ENCODE results near the gene ZNF346. TPM values are rescaled to one million over a fixed set of nuclear protein-coding genes. Genes with fewer than 3 reads are reported as not detected.
A peak's percentile ranks its signal among the peaks of the same experiment; 100 is the strongest.

ZNF346 gene
- total and polyA plus RNA-seq, 2 experiments from 2014 or later: 13.8 to 21.4 TPM

GRCh38 chr5:177116631-177117373 is 94.3 kb downstream of the ZNF346 start:
- Histone ChIP-seq H3K27ac (no peak overlapping the region), H3K79me2 (no peaks in the 10 kb centered on the region), H3K9me3 (ENCODE audit: low read depth) (no peaks in the 10 kb centered on the region), H3K27me3 (no peaks in the 10 kb centered on the region), H3K36me3 (replicated peaks; ENCODE audit: insufficient read depth, low read depth) (no peaks in the 10 kb centered on the region), H3K4me2 (peak overlapping the region; percentile 42), H2AFZ (peak overlapping the region; percentile 52), H3K4me3 (no peak overlapping the region), H4K20me1 (ENCODE audit: insufficient read depth, poor library complexity, severe bottlenecking) (no peaks in the 10 kb centered on the region), H3K4me1 (ENCODE audit: insufficient read depth) (no peaks in the 10 kb centered on the region), H3K9me2 (replicated peaks; ENCODE audit: insufficient read depth) (no peaks in the 10 kb centered on the region)
- 66% methylated on average over 46 of the region's 49 CpGs for WGBS (ENCODE audit: low lambda C conversion rate, missing lambda C conversion rate)
- DNase-seq (ENCODE audit: low spot score): peak; percentile 54
- TF ChIP-seq, protein P1, sequence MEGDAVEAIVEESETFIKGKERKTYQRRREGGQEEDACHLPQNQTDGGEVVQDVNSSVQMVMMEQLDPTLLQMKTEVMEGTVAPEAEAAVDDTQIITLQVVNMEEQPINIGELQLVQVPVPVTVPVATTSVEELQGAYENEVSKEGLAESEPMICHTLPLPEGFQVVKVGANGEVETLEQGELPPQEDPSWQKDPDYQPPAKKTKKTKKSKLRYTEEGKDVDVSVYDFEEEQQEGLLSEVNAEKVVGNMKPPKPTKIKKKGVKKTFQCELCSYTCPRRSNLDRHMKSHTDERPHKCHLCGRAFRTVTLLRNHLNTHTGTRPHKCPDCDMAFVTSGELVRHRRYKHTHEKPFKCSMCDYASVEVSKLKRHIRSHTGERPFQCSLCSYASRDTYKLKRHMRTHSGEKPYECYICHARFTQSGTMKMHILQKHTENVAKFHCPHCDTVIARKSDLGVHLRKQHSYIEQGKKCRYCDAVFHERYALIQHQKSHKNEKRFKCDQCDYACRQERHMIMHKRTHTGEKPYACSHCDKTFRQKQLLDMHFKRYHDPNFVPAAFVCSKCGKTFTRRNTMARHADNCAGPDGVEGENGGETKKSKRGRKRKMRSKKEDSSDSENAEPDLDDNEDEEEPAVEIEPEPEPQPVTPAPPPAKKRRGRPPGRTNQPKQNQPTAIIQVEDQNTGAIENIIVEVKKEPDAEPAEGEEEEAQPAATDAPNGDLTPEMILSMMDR (IDR thresholded peaks at IDR 0.05; ENCODE audit: poor library complexity): no peak
- TF ChIP-seq EZH2 (IDR thresholded peaks at IDR 0.05; ENCODE audit: borderline replicate concordance): no peak
- no peak for TF ChIP-seq EZH2phosphoT487 (IDR thresholded peaks at IDR 0.05; ENCODE audit: low read depth, severe bottlenecking, unreplicated experiment)

DNA sequence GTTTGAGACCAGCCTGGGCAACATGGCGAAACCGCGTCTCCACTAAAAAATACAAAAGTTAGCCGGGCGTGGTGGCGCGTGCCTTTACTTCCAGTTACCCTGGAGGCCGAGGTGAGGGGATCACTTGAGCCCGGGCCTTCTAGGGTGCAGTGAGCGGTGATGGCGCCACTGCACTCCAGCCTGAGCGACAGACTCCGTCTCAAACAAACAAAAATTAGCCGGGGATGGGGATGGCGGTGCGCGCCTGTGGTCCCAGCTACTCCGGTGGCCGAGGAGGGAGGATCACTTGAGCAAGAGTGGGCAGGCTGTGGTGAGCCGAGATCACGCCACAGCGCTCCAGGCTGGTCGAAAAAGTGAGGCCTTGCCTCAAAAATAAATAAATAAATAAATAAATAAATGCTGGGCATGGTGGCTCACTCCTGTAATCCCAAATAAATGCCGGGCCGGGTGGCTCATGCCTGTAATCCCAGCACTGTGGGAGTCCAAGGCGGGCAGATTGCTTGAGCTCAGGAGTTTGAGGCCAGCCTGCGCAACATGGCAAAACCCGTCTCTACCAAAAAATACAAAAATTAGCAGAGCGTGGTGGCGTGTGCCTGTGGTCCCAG is 95.0 kb downstream of the ZNF346 start:
- Histone ChIP-seq H3K4me2 (no peak overlapping the region), H2AFZ (no peak overlapping the region), H3K9me2 (replicated peaks; ENCODE audit: insufficient read depth) (no peaks in the 10 kb centered on the region), H3K36me3 (replicated peaks; ENCODE audit: insufficient read depth, low read depth) (no peaks in the 10 kb centered on the region), H3K4me1 (ENCODE audit: insufficient read depth) (no peaks in the 10 kb centered on the region), H4K20me1 (ENCODE audit: insufficient read depth, poor library complexity, severe bottlenecking) (no peaks in the 10 kb centered on the region), H3K79me2 (no peaks in the 10 kb centered on the region), H3K27me3 (no peaks in the 10 kb centered on the region), H3K27ac (no peak overlapping the region), H3K4me3 (no peak overlapping the region), H3K9me3 (ENCODE audit: low read depth) (no peaks in the 10 kb centered on the region)
- no peak for TF ChIP-seq EZH2 (IDR thresholded peaks at IDR 0.05; ENCODE audit: borderline replicate concordance)
- TF ChIP-seq EZH2phosphoT487 (IDR thresholded peaks at IDR 0.05; ENCODE audit: low read depth, severe bottlenecking, unreplicated experiment): no peak
- TF ChIP-seq, protein P1 (IDR thresholded peaks at IDR 0.05; ENCODE audit: poor library complexity): no peak
- WGBS (ENCODE audit: low lambda C conversion rate, missing lambda C conversion rate): 98% methylated on average over 28 of the region's 30 CpGs
- DNase-seq (ENCODE audit: low spot score): no peak

GRCh38 chr5:177122566-177122965 is 100.1 kb downstream of the ZNF346 start:
- H3K79me2 ChIP-seq: no peaks in the 10 kb centered on the region

More at GRCh38 chr5:177122566-177122965, 100.1 kb downstream of the ZNF346 start:
- Histone ChIP-seq H3K4me1 (ENCODE audit: insufficient read depth) (no peaks in the 10 kb centered on the region), H4K20me1 (ENCODE audit: insufficient read depth, poor library complexity, severe bottlenecking) (no peaks in the 10 kb centered on the region), H3K4me3 (no peak overlapping the region), H3K9me2 (replicated peaks; ENCODE audit: insufficient read depth) (no peaks in the 10 kb centered on the region), H3K27ac (no peak overlapping the region), H3K36me3 (replicated peaks; ENCODE audit: insufficient read depth, low read depth) (no peaks in the 10 kb centered on the region), H2AFZ (no peak overlapping the region), H3K4me2 (no peak overlapping the region), H3K9me3 (ENCODE audit: low read depth) (no peaks in the 10 kb centered on the region), H3K27me3 (no peaks in the 10 kb centered on the region)
- WGBS (ENCODE audit: low lambda C conversion rate, missing lambda C conversion rate): 94% methylated on average over 5 of the region's 5 CpGs
- no peak for DNase-seq (ENCODE audit: low spot score)
- TF ChIP-seq EZH2 (IDR thresholded peaks at IDR 0.05; ENCODE audit: borderline replicate concordance) (no peak), EZH2phosphoT487 (IDR thresholded peaks at IDR 0.05; ENCODE audit: low read depth, severe bottlenecking, unreplicated experiment) (no peak)
- TF ChIP-seq, protein P1 (IDR thresholded peaks at IDR 0.05; ENCODE audit: poor library complexity): no peak
